Gastroesophageal sphincter (tissue), 4 donors: ENCODE results near the gene JARID2. TPM values are rescaled to one million over a fixed set of nuclear protein-coding genes. Genes with fewer than 3 reads are reported as not detected.

Source experiments
- ATAC-seq: fragments of 150-250 bp; one replicate; pipeline ENCODE4 v1.9.1; 2016; ENCODE audit warnings: mild to moderate bottlenecking, moderate library complexity
- H3K27ac ChIP-seq, 4 donors: fragments of 200-600 bp; sonication (generic) in 3 of 4; 1 replicate in 3 of 4; 2 replicates in 1 of 4; pipeline ENCODE4 v1.5.1; 2016 to 2019
- H3K27me3 ChIP-seq: fragments of 200-600 bp; sonication (generic); one replicate; pipeline ENCODE4 v1.5.1; 2019
- H3K36me3 ChIP-seq, 2 donors: fragments of 200-600 bp; sonication (generic); one replicate each; pipeline ENCODE4 v1.5.1; 2019; ENCODE audit warnings: control low read depth in 1 of 2
- H3K4me1 ChIP-seq, 3 donors: fragments of 200-600 bp; sonication (generic); 1 replicate in 2 of 3; 2 replicates in 1 of 3; pipeline ENCODE4 v1.5.1; 2016 to 2019; ENCODE audit warnings: control low read depth in 2 of 3
- H3K4me3 ChIP-seq, 2 donors: fragments of 200-600 bp; sonication (generic); one replicate each; pipeline ENCODE4 v1.5.1; 2019; ENCODE audit warnings: mild to moderate bottlenecking in 1 of 2, moderate library complexity in 1 of 2
- H3K9me3 ChIP-seq, 3 donors: fragments of 200-600 bp; sonication (generic); one replicate each; pipeline ENCODE4 v1.5.1; 2017 to 2019; ENCODE audit warnings: control low read depth in 2 of 3
- CTCF ChIP-seq, 4 experiments: fragments of 200-600 bp in 2 of 4; fragments of 450-650 bp in 2 of 4; sonication (generic) in 1 of 4; IDR thresholded peaks; one replicate each; pipeline ENCODE4 v1.5.1; 2017 to 2019; ENCODE audit warnings: antibody characterized with exemption in 4 of 4, mild to moderate bottlenecking in 2 of 4, moderate library complexity in 2 of 4
- EP300 ChIP-seq: sonication (generic); formaldehyde crosslinking; IDR thresholded peaks from one replicate; pipeline ENCODE4 v1.6.1; 2017; ENCODE audit warnings: antibody characterized with exemption, mild to moderate bottlenecking
- POLR2A ChIP-seq, 2 donors: fragments of 450-650 bp; IDR thresholded peaks; one replicate each; pipeline ENCODE4 v1.6.1; 2017; ENCODE audit warnings: antibody characterized with exemption in 2 of 2, mild to moderate bottlenecking in 2 of 2, moderate library complexity in 1 of 2
- POLR2AphosphoS5 ChIP-seq: sonication (generic); formaldehyde crosslinking; IDR thresholded peaks from one replicate; pipeline ENCODE4 v1.6.1; 2017; ENCODE audit warnings: antibody characterized with exemption
- WGBS, 2 donors: methylation state at CpG; one replicate each; pipeline ENCODE4 v1.1.5; 2018; ENCODE audit warnings: low coverage in 1 of 2; 5-methylcytosine and 5-hydroxymethylcytosine counted together
- total RNA-seq, 4 donors: library from RNA; depleted of rRNA; stranded (reverse); fragments of >200 nt; gene quantifications; one replicate each; pipeline ENCODE4 v1.1.0, GENCODE V29; 2016

Gene JARID2
- total RNA-seq, 4 donors from 2014 or later = 6.8 to 12.3 (median 8.5) TPM

GRCh38 chr6:15330174-15330944 is 84.5 kb downstream of the JARID2 start:
- no peaks in the 10 kb centered on the region for H3K27me3 ChIP-seq
- H3K36me3 ChIP-seq = no peaks in the 10 kb centered on the region
- no peak for TF ChIP-seq CTCF (IDR thresholded peaks at IDR 0.05)
- TF ChIP-seq POLR2A (IDR thresholded peaks at IDR 0.05) = no peak
- no peak for TF ChIP-seq POLR2AphosphoS5
- TF ChIP-seq EP300 = no peak
- H3K4me3 ChIP-seq = no peak overlapping the region
- peaks cover 8 to 47% (median 16%) of the 10 kb centered on the region in 3 donors for H3K4me1 ChIP-seq
- 49 to 79% methylated on average over 7 to 8 of the region's 8 CpGs for WGBS, 2 donors
- H3K27ac ChIP-seq = no peak overlapping the region
- no peaks in the 10 kb centered on the region for H3K9me3 ChIP-seq
- no peak for ATAC-seq

GRCh38 chr6:15331143-15331542 is 85.3 kb downstream of the JARID2 start:
- Histone ChIP-seq H3K4me1 (peaks cover 8 to 47% (median 16%) of the 10 kb centered on the region in 3 donors), H3K9me3 (no peaks in the 10 kb centered on the region), H3K27ac (no peak overlapping the region), H3K4me3 (no peak overlapping the region), H3K27me3 (no peaks in the 10 kb centered on the region), H3K36me3 (no peaks in the 10 kb centered on the region)
- ATAC-seq = no peak
- no peak for TF ChIP-seq POLR2AphosphoS5
- TF ChIP-seq EP300 = no peak
- TF ChIP-seq POLR2A (IDR thresholded peaks at IDR 0.05) = no peak
- TF ChIP-seq CTCF (IDR thresholded peaks at IDR 0.05) = no peak

- Histone ChIP-seq H3K27ac (no peak overlapping the region), H3K9me3 (no peaks in the 10 kb centered on the region), H3K27me3 (no peaks in the 10 kb centered on the region), H3K4me3 (no peak overlapping the region), H3K4me1 (peaks cover 8 to 47% (median 16%) of the 10 kb centered on the region in 3 donors), H3K36me3 (no peaks in the 10 kb centered on the region)
- TF ChIP-seq CTCF (IDR thresholded peaks at IDR 0.05) (no peak), POLR2AphosphoS5 (no peak), EP300 (no peak), POLR2A (IDR thresholded peaks at IDR 0.05) (no peak)
- 89 to 92% methylated on average over 7 to 12 of the region's 13 CpGs for WGBS, 2 donors
- ATAC-seq = no peak
These were observed 85.9 kb downstream of the JARID2 start for GRCh38 chr6:15331629-15332251.

GRCh38 chr6:15332446-15332845 is 86.6 kb downstream of the JARID2 start:
- no peaks in the 10 kb centered on the region for H3K36me3 ChIP-seq
- no peaks in the 10 kb centered on the region for H3K9me3 ChIP-seq
- no peaks in the 10 kb centered on the region for H3K27me3 ChIP-seq
- H3K4me3 ChIP-seq = no peak overlapping the region
- WGBS, 2 donors = 65 to 67% methylated on average over 2 of the region's 2 CpGs
- no peak overlapping the region for H3K27ac ChIP-seq
- ATAC-seq = no peak
- peaks cover 8 to 44% (median 16%) of the 10 kb centered on the region in 3 donors for H3K4me1 ChIP-seq
- TF ChIP-seq CTCF (IDR thresholded peaks at IDR 0.05) = no peak
- TF ChIP-seq POLR2AphosphoS5 = no peak
- TF ChIP-seq POLR2A (IDR thresholded peaks at IDR 0.05) = no peak
- TF ChIP-seq EP300 = no peak

- Histone ChIP-seq H3K4me3 (no peak overlapping the region), H3K27me3 (no peaks in the 10 kb centered on the region), H3K9me3 (no peaks in the 10 kb centered on the region), H3K4me1 (peaks cover 0 to 43% (median 10%) of the 10 kb centered on the region in 3 donors), H3K27ac (no peak overlapping the region), H3K36me3 (no peaks in the 10 kb centered on the region)
- TF ChIP-seq POLR2AphosphoS5 (no peak), POLR2A (IDR thresholded peaks at IDR 0.05) (no peak), CTCF (IDR thresholded peaks at IDR 0.05) (no peak), EP300 (no peak)
- ATAC-seq = no peak
These were observed 89.5 kb downstream of the JARID2 start for GRCh38 chr6:15335385-15335784.
